DND-41 (cell line): Measurements from ENCODE around the gene KCNH2.

Experiments
- ATAC-seq: fragments of 200-7000 bp; cut with Tn5 transposase; 3 replicates; pipeline ENCODE4 v1.9.1; 2021; ENCODE audit warnings: low read depth; ENCODE audit not compliant: insufficient read depth
- DNase-seq: peaks from one replicate; pipeline ENCODE4 v3.0.0-alpha.2; 2020
- H2AFZ ChIP-seq: 2 replicates; pipeline ENCODE4 v1.6.0; 2012; ENCODE audit warnings: low read depth, low read length
- H3K27ac ChIP-seq: 2 replicates; pipeline ENCODE4 v1.5.1; 2012; ENCODE audit warnings: low read length, inconsistent platforms
- H3K27me3 ChIP-seq: fragments of 200-600 bp; sonication (generic); 2 replicates; pipeline ENCODE4 v1.6.0; 2012; ENCODE audit warnings: low read length, mild to moderate bottlenecking, inconsistent platforms; ENCODE audit not compliant: insufficient read depth, poor library complexity
- H3K36me3 ChIP-seq: 2 replicates; pipeline ENCODE4 v1.5.1; 2012; ENCODE audit warnings: low read length, inconsistent platforms; ENCODE audit not compliant: insufficient read depth
- H3K4me1 ChIP-seq: 2 replicates; pipeline ENCODE4 v1.5.1; 2012; ENCODE audit warnings: mild to moderate bottlenecking, low read length; ENCODE audit not compliant: insufficient read depth
- H3K4me2 ChIP-seq: 2 replicates; pipeline ENCODE4 v1.6.0; 2012; ENCODE audit warnings: mild to moderate bottlenecking, moderate library complexity, low read length, inconsistent platforms; ENCODE audit not compliant: insufficient read depth
- H3K4me3 ChIP-seq, 2 experiments: fragments of 200-600 bp in 1 of 2; shearing (Covaris generic) in 1 of 2; 2 replicates each; pipeline ENCODE4 v1.5.1; 2012 to 2016; ENCODE audit warnings: inconsistent platforms in 2 of 2, low read length in 2 of 2, mild to moderate bottlenecking in 2 of 2, low read depth in 1 of 2, moderate library complexity in 1 of 2
- H3K79me2 ChIP-seq: 2 replicates; pipeline ENCODE4 v1.6.0; 2012; ENCODE audit warnings: low read length, inconsistent platforms; ENCODE audit not compliant: insufficient read depth
- H3K9ac ChIP-seq: 2 replicates; pipeline ENCODE4 v1.6.0; 2012; ENCODE audit warnings: low read depth, mild to moderate bottlenecking, inconsistent platforms, low read length, moderate library complexity
- H3K9me3 ChIP-seq: 2 replicates; pipeline ENCODE4 v1.5.1; 2012; ENCODE audit warnings: low read length, moderate library complexity, mild to moderate bottlenecking, inconsistent platforms; ENCODE audit not compliant: insufficient read depth, severe bottlenecking
- H4K20me1 ChIP-seq: 2 replicates; pipeline ENCODE4 v1.6.0; 2012; ENCODE audit warnings: low read length; ENCODE audit not compliant: insufficient read depth
- CTCF ChIP-seq: IDR thresholded peaks from 2 replicates; pipeline ENCODE4 v1.5.1; 2012; ENCODE audit warnings: borderline replicate concordance, low read length, moderate library complexity, mild to moderate bottlenecking; ENCODE audit not compliant: poor library complexity, severe bottlenecking; ENCODE audit errors: extremely low read depth
- EZH2 ChIP-seq: IDR thresholded peaks from 3 replicates; pipeline ENCODE4 v1.6.1; 2012; ENCODE audit warnings: borderline replicate concordance, low read depth, mild to moderate bottlenecking, moderate library complexity, low read length, inconsistent platforms; ENCODE audit not compliant: severe bottlenecking

The KCNH2 gene

GRCh38 chr7:150927956-150928344 is 50.2 kb downstream of the KCNH2 start:
- ATAC-seq (no peak), DNase-seq (no peak)
- Histone ChIP-seq H3K27ac (no peak overlapping the region), H3K4me2 (no peak overlapping the region), H3K79me2 (no peaks in the 10 kb centered on the region), H4K20me1 (no peaks in the 10 kb centered on the region), H3K9me3 (no peaks in the 10 kb centered on the region), H3K4me1 (no peaks in the 10 kb centered on the region), H3K36me3 (no peaks in the 10 kb centered on the region), H3K27me3 (peaks cover 20% of the 10 kb centered on the region), H3K4me3 (no peak overlapping the region), H3K9ac (no peak overlapping the region), H2AFZ (no peak overlapping the region)
- TF ChIP-seq CTCF (no peak), EZH2 (no peak)

- H3K4me2 ChIP-seq: no peak overlapping the region
- no peak for DNase-seq
Measured at GRCh38 chr7:150927157-150927955, 50.8 kb downstream of the KCNH2 start.

GRCh38 chr7:150926066-150926465 is 52.1 kb downstream of the KCNH2 start:
- H3K27ac ChIP-seq: no peak overlapping the region
- H3K27me3 ChIP-seq: peaks cover 14% of the 10 kb centered on the region
- no peak overlapping the region for H3K9ac ChIP-seq
- no peak overlapping the region for H3K4me2 ChIP-seq
- H3K79me2 ChIP-seq: no peaks in the 10 kb centered on the region
- ATAC-seq (no peak), DNase-seq (no peak)
- H3K4me3 ChIP-seq: no peak overlapping the region
- H3K9me3 ChIP-seq: no peaks in the 10 kb centered on the region
- no peaks in the 10 kb centered on the region for H3K4me1 ChIP-seq
- H3K36me3 ChIP-seq: no peaks in the 10 kb centered on the region
- TF ChIP-seq EZH2 (peak; percentile 37), CTCF (no peak)
- no peaks in the 10 kb centered on the region for H4K20me1 ChIP-seq
- H2AFZ ChIP-seq: no peak overlapping the region

More at GRCh38 chr7:150927157-150927955, 50.8 kb downstream of the KCNH2 start:
- Histone ChIP-seq H3K9ac (no peak overlapping the region), H3K27me3 (peaks cover 25% of the 10 kb centered on the region), H3K79me2 (no peaks in the 10 kb centered on the region), H3K4me3 (no peak overlapping the region), H3K36me3 (no peaks in the 10 kb centered on the region), H3K27ac (no peak overlapping the region), H4K20me1 (no peaks in the 10 kb centered on the region), H2AFZ (no peak overlapping the region), H3K9me3 (no peaks in the 10 kb centered on the region), H3K4me1 (no peaks in the 10 kb centered on the region)
- no peak for ATAC-seq
- TF ChIP-seq CTCF: no peak
- no peak for TF ChIP-seq EZH2
